ENCODE results near the gene SLCO4C1. TPM values are rescaled to one million over a fixed set of nuclear protein-coding genes. Genes with fewer than 3 reads are reported as not detected.

SLCO4C1 gene
- total and polyA plus RNA-seq, 2 of the 4 experiments (the other 2 are of a cell fraction), result not detected

DNA sequence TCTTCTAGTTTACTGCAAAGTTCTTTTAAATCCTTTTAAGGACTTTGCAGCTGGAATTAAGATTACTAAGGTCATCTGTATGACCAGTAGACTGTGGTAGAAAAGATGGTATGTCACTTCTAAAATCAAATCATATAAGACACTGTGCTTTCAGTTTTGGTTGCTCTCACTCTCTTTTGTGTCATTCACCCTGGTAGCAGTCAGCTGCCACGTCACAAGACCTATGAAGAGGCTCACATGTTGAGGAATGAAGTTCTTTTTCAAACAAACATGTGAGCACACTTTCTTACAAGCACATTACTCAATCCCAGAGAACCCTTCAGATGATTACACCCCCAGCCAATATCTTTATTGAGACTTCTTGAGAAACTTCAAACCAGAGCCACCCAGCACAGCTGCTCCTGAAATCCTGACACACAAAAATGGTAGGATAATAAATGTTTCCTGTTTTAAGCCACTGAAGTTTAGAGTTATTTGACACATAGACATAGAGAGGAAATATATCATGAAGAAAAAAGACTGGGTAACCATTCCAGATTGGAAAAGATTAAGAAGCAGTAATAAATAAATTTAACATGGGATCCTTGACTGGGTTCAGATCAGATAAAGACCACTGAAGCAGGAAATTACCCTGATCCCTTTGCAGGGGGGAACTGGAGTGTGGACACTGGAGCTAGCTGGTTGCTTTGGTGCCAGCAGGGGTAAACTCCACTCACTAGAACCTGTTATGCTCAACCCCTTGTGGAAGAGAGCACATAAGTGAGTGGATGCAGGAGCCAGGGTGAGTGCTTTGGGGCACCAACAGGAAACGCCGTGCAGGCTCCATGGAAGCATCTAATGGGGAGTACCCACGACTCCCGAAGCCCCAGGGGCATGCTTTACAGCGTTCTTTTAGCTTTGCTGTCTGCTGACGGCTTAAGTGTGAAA lies 64.1 kb downstream of the SLCO4C1 start:
- Histone ChIP-seq H2AK5ac (ENCODE audit: low read depth, low read length) (no peak overlapping the region), H3K27me3 (ENCODE audit: control insufficient read depth, insufficient read depth, low read length) (no peaks in the 10 kb centered on the region), H4K20me1 (ENCODE audit: insufficient read depth, low read length) (no peaks in the 10 kb centered on the region), H3K4me2 (ENCODE audit: low read depth, low read length) (no peak overlapping the region), H4K5ac (ENCODE audit: low read depth, low read length) (no peak overlapping the region), H2BK120ac (ENCODE audit: low read depth, low read length) (no peak overlapping the region), H4K91ac (ENCODE audit: insufficient read depth, low read depth, low read length) (no peak overlapping the region), H3K9ac (ENCODE audit: low read depth, low read length) (no peak overlapping the region), H3K36me3 (ENCODE audit: control insufficient read depth, insufficient read depth, low read length) (no peaks in the 10 kb centered on the region), H2AFZ (replicated peaks; ENCODE audit: low read length, poor library complexity) (no peak overlapping the region), H3K79me1 (ENCODE audit: low read depth in 1 of 2, low read length in 2 of 2) (no peaks in the 10 kb centered on the region), H2BK15ac (ENCODE audit: low read depth, low read length) (no peak overlapping the region), H3K23ac (ENCODE audit: low read depth, low read length) (no peak overlapping the region), H3K14ac (replicated peaks; ENCODE audit: low read depth, low read length) (no peak overlapping the region), H2AK9ac (replicated peaks; ENCODE audit: low read depth, low read length, poor library complexity) (no peak overlapping the region), H2BK5ac (ENCODE audit: low read depth, low read length, poor library complexity, severe bottlenecking) (no peak overlapping the region), H3K18ac (ENCODE audit: low read depth, low read length) (no peak overlapping the region), H3K9me3 (ENCODE audit: control insufficient read depth, insufficient read depth, low read length) (peaks cover 16% of the 10 kb centered on the region), H4K8ac (ENCODE audit: low read depth in 2 of 2, low read length in 2 of 2) (no peak overlapping the region), H3K56ac (ENCODE audit: extremely low read depth, insufficient read depth, low read length) (no peak overlapping the region), H3K4me3 (ENCODE audit: insufficient read depth, low read depth, low read length) (no peak overlapping the region), H3K4ac (ENCODE audit: low read depth, low read length) (no peak overlapping the region), H2BK20ac (ENCODE audit: low read depth, low read length) (no peak overlapping the region), H3K4me1 (ENCODE audit: control insufficient read depth, insufficient read depth, low read length) (no peaks in the 10 kb centered on the region), H3K27ac (ENCODE audit: insufficient read depth, low read length) (no peak overlapping the region), H3K9me1 (ENCODE audit: insufficient read depth, low read length) (no peaks in the 10 kb centered on the region)
- intact Hi-C loops (cut with micrococcal nuclease) (no loop called here), in situ Hi-C loops (cut with MboI; ENCODE audit: low sequenced_read_pairs) (no loop called here), dilution Hi-C loops (cut with HindIII; ENCODE audit: low sequenced_read_pairs, unreplicated experiment) (no loop called here)
- POLR2A ChIA-PET (ENCODE audit: unreplicated experiment), result no interaction called here
- BruUV-seq (replicated peaks), result no TSS peak
- WGBS, 2 experiments (ENCODE audit: extremely low coverage in 2 of 2, insufficient read length in 1 of 2), result no CpG with 5 or more reads among the region's 7 CpGs
- ATAC-seq (ENCODE audit: low read depth) (no peak), DNase-seq (no peak)
- CTCF ChIA-PET, result no interaction called here
- TF ChIP-seq, protein P1, sequence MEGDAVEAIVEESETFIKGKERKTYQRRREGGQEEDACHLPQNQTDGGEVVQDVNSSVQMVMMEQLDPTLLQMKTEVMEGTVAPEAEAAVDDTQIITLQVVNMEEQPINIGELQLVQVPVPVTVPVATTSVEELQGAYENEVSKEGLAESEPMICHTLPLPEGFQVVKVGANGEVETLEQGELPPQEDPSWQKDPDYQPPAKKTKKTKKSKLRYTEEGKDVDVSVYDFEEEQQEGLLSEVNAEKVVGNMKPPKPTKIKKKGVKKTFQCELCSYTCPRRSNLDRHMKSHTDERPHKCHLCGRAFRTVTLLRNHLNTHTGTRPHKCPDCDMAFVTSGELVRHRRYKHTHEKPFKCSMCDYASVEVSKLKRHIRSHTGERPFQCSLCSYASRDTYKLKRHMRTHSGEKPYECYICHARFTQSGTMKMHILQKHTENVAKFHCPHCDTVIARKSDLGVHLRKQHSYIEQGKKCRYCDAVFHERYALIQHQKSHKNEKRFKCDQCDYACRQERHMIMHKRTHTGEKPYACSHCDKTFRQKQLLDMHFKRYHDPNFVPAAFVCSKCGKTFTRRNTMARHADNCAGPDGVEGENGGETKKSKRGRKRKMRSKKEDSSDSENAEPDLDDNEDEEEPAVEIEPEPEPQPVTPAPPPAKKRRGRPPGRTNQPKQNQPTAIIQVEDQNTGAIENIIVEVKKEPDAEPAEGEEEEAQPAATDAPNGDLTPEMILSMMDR (conservative IDR thresholded peaks at IDR 0.05; ENCODE audit: low read depth, low read length), result no peak
- TF ChIP-seq BHLHE40 (IDR thresholded peaks at IDR 0.05; ENCODE audit: low read depth, low read length), result no peak
- TF ChIP-seq, protein P2, sequence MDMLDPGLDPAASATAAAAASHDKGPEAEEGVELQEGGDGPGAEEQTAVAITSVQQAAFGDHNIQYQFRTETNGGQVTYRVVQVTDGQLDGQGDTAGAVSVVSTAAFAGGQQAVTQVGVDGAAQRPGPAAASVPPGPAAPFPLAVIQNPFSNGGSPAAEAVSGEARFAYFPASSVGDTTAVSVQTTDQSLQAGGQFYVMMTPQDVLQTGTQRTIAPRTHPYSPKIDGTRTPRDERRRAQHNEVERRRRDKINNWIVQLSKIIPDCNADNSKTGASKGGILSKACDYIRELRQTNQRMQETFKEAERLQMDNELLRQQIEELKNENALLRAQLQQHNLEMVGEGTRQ (IDR thresholded peaks at IDR 0.05; ENCODE audit: low read depth, low read length), result no peak

Measured in IMR-90 (cell line).